ENCODE data around the gene CHRNB2. TPM values are rescaled to one million over a fixed set of nuclear protein-coding genes. Genes with fewer than 3 reads are reported as not detected.

Gene CHRNB2
- total and polyA plus RNA-seq, 2 of the 8 experiments (the other 6 are each of a cell fraction or from before 2014, with no cell fraction given): 3.1 to 4.1 TPM

DNA sequence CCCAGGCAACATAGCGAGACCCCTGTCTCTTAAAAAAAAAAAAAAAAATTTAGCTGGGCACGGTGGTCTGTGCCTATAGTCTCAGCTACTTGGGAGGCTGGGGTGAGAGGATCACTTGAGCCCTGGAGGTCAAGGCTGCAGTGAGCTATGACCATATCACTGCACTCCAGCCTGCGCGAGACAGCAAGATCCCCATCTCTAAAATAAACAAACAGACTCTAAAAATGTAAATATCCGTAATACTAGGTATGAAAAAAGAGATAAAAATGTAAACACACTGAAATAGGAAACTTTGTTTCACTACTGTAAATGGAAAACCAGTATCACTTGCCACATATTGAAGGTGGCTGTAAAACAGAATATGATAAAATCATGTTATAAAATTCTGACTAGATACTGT is 23.2 kb downstream of the CHRNB2 start:
- Histone ChIP-seq H2AFZ (ENCODE audit: low read length) (no peak overlapping the region), H3K9me3 (ENCODE audit: insufficient read depth in 2 of 2, low read depth in 1 of 2, low read length in 1 of 2) (no peaks in the 10 kb centered on the region), H4K8ac (ENCODE audit: extremely low read depth, insufficient read depth, low read length) (no peak overlapping the region), H3K36me3 (ENCODE audit: control insufficient read depth in 2 of 4, insufficient read depth in 4 of 4, low read length in 3 of 4) (peaks cover 48 to 94% (median 77%) of the 10 kb centered on the region in 4 experiments), H3K23me2 (ENCODE audit: low read depth, low read length) (no peaks in the 10 kb centered on the region), H2BK15ac (ENCODE audit: low read length) (no peak overlapping the region), H3K27ac (ENCODE audit: low read depth, low read length) (no peak overlapping the region), H3K14ac (ENCODE audit: insufficient read length) (no peak overlapping the region), H3K27me3 (replicated peaks in 1 of 4; ENCODE audit: control insufficient read depth in 3 of 4, extremely low read depth in 1 of 4, insufficient read depth in 3 of 4, low read length in 3 of 4) (no peaks in the 10 kb centered on the region), H3K4me1 (replicated peaks in 1 of 4; ENCODE audit: control insufficient read depth in 3 of 4, insufficient read depth in 4 of 4, low read length in 3 of 4) (no peaks in the 10 kb centered on the region), H3K18ac (ENCODE audit: extremely low read depth, low read length) (no peak overlapping the region), H2BK120ac (replicated peaks; ENCODE audit: low read depth, low read length) (no peak overlapping the region), H4K5ac (ENCODE audit: insufficient read length, low read depth, low read length) (no peak overlapping the region), H2AK5ac (ENCODE audit: low read depth, low read length) (no peak overlapping the region), H2BK20ac (ENCODE audit: low read length) (no peak overlapping the region), H2BK12ac (ENCODE audit: low read depth, low read length) (no peak overlapping the region), H3K4ac (replicated peaks; ENCODE audit: insufficient read length, low read depth, low read length) (no peak overlapping the region), H4K91ac (replicated peaks; ENCODE audit: insufficient read length, low read length) (no peak overlapping the region), H3K4me2 (ENCODE audit: insufficient read depth in 1 of 2, low read depth in 2 of 2, low read length in 2 of 2) (no peak overlapping the region), H3K56ac (replicated peaks; ENCODE audit: insufficient read length, low read depth, low read length) (no peak overlapping the region), H3K23ac (ENCODE audit: insufficient read length) (no peak overlapping the region), H3K79me1 (ENCODE audit: low read depth, low read length) (peaks cover 4% of the 10 kb centered on the region; the same call in 1 of the 2 replicates), H4K20me1 (replicated peaks in 1 of 2; ENCODE audit: control insufficient read depth in 1 of 2, insufficient read depth in 2 of 2, low read length in 2 of 2) (peaks cover 9 to 12% of the 10 kb centered on the region in 2 experiments), H2BK5ac (ENCODE audit: low read depth, low read length) (no peak overlapping the region), H3K9ac (replicated peaks in 1 of 4; ENCODE audit: extremely low read depth in 1 of 4, low read depth in 3 of 4, low read length in 3 of 4) (no peak overlapping the region), H3K4me3 (ENCODE audit: extremely low read depth in 1 of 4, insufficient read depth in 2 of 4, low read depth in 3 of 4, low read length in 4 of 4) (no peak overlapping the region), H3K79me2 (ENCODE audit: control insufficient read depth in 1 of 2, insufficient read depth in 2 of 2, low read length in 2 of 2) (no peaks in the 10 kb centered on the region)
- WGBS, 2 experiments (ENCODE audit: extremely low coverage in 1 of 2, insufficient coverage in 1 of 2, insufficient read length in 1 of 2, insufficient replicate concordance in 2 of 2, low coverage in 1 of 2, low lambda C conversion rate in 2 of 2, missing lambda C conversion rate in 1 of 2): 93% methylated on average over 5 of the region's 5 CpGs; no CpG with 5 or more reads in 1 of the 2 experiments
- FAIRE-seq (no peak), DNase-seq (ENCODE audit: low read depth in 1 of 2, low spot score in 2 of 2) (no peak)
- TF ChIP-seq KDM4A (IDR thresholded peaks at IDR 0.05; ENCODE audit: low read depth, low read length, severe bottlenecking): no peak
- TF ChIP-seq CTBP2 (IDR thresholded peaks at IDR 0.05; ENCODE audit: borderline replicate concordance, insufficient read depth, insufficient read length, low read length): no peak
- no peak for TF ChIP-seq BRCA1 (IDR thresholded peaks at IDR 0.05; ENCODE audit: low read depth, low read length)
- POLR2A ChIA-PET (ENCODE audit: partially characterized antibody): interaction anchor here (0.6 to 3.0 kb wide), 7 partner anchors 9 to 480 kb away, joined by 3 to 23 read pairs (median 5); no protein-coding TSS in a partner anchor
- CTCF ChIA-PET (ENCODE audit: partially characterized antibody): interaction anchor here (0.6 to 4.8 kb wide), 7 partner anchors 14 to 494 kb away, joined by 3 to 21 read pairs (median 4); no protein-coding TSS in a partner anchor

Measured in H1 (cell line).